Measurements from ENCODE around the gene KREMEN1.

KREMEN1 gene

GRCh38 chr22:29093030-29093429 lies 20.2 kb downstream of the KREMEN1 start:
- no peaks in the 10 kb centered on the region for H3K27me3 ChIP-seq (ENCODE audit: control insufficient read depth, insufficient read depth, low read length)
- H3K9ac ChIP-seq (ENCODE audit: low read depth, low read length): no peak overlapping the region
- H3K36me3 ChIP-seq (ENCODE audit: control insufficient read depth, insufficient read depth, low read length): no peaks in the 10 kb centered on the region
- H3K4me3 ChIP-seq (ENCODE audit: low read depth, low read length): no peak overlapping the region
- H3K9me3 ChIP-seq (ENCODE audit: control insufficient read depth, insufficient read depth, low read length): no peaks in the 10 kb centered on the region
- peaks cover 12% of the 10 kb centered on the region for H3K4me1 ChIP-seq (ENCODE audit: control insufficient read depth, insufficient read depth, low read length)
- H3K27ac ChIP-seq (ENCODE audit: low read depth, low read length): no peak overlapping the region

- Histone ChIP-seq H3K36me3 (ENCODE audit: control insufficient read depth, insufficient read depth, low read length) (no peaks in the 10 kb centered on the region), H3K9ac (ENCODE audit: low read depth, low read length) (no peak overlapping the region), H3K4me3 (ENCODE audit: low read depth, low read length) (no peak overlapping the region), H3K4me1 (ENCODE audit: control insufficient read depth, insufficient read depth, low read length) (peaks cover 18% of the 10 kb centered on the region), H3K27ac (ENCODE audit: low read depth, low read length) (no peak overlapping the region), H3K27me3 (ENCODE audit: control insufficient read depth, insufficient read depth, low read length) (no peaks in the 10 kb centered on the region), H3K9me3 (ENCODE audit: control insufficient read depth, insufficient read depth, low read length) (no peaks in the 10 kb centered on the region)
These were observed 20.9 kb downstream of the KREMEN1 start for GRCh38 chr22:29093501-29094300.

GRCh38 chr22:29095459-29095858 lies 22.6 kb downstream of the KREMEN1 start:
- Histone ChIP-seq H3K9me3 (ENCODE audit: control insufficient read depth, insufficient read depth, low read length) (no peaks in the 10 kb centered on the region), H3K36me3 (ENCODE audit: control insufficient read depth, insufficient read depth, low read length) (no peaks in the 10 kb centered on the region), H3K4me3 (ENCODE audit: low read depth, low read length) (no peak overlapping the region), H3K9ac (ENCODE audit: low read depth, low read length) (no peak overlapping the region), H3K27ac (ENCODE audit: low read depth, low read length) (no peak overlapping the region), H3K4me1 (ENCODE audit: control insufficient read depth, insufficient read depth, low read length) (peaks cover 20% of the 10 kb centered on the region), H3K27me3 (ENCODE audit: control insufficient read depth, insufficient read depth, low read length) (no peaks in the 10 kb centered on the region)

GRCh38 chr22:29096736-29097669 lies 24.2 kb downstream of the KREMEN1 start:
- H3K9me3 ChIP-seq (ENCODE audit: control insufficient read depth, insufficient read depth, low read length): no peaks in the 10 kb centered on the region
- H3K9ac ChIP-seq (ENCODE audit: low read depth, low read length): no peak overlapping the region
- no peak overlapping the region for H3K27ac ChIP-seq (ENCODE audit: low read depth, low read length)
- no peaks in the 10 kb centered on the region for H3K36me3 ChIP-seq (ENCODE audit: control insufficient read depth, insufficient read depth, low read length)
- no peak overlapping the region for H3K4me3 ChIP-seq (ENCODE audit: low read depth, low read length)
- H3K4me1 ChIP-seq (ENCODE audit: control insufficient read depth, insufficient read depth, low read length): peaks cover 20% of the 10 kb centered on the region
- H3K27me3 ChIP-seq (ENCODE audit: control insufficient read depth, insufficient read depth, low read length): no peaks in the 10 kb centered on the region

GRCh38 chr22:29098296-29098695 lies 25.5 kb downstream of the KREMEN1 start:
- H3K36me3 ChIP-seq (ENCODE audit: control insufficient read depth, insufficient read depth, low read length): no peaks in the 10 kb centered on the region
- H3K27ac ChIP-seq (ENCODE audit: low read depth, low read length): no peak overlapping the region
- H3K4me1 ChIP-seq (ENCODE audit: control insufficient read depth, insufficient read depth, low read length): peaks cover 22% of the 10 kb centered on the region
- H3K27me3 ChIP-seq (ENCODE audit: control insufficient read depth, insufficient read depth, low read length): no peaks in the 10 kb centered on the region
- no peak overlapping the region for H3K9ac ChIP-seq (ENCODE audit: low read depth, low read length)
- no peaks in the 10 kb centered on the region for H3K9me3 ChIP-seq (ENCODE audit: control insufficient read depth, insufficient read depth, low read length)
- no peak overlapping the region for H3K4me3 ChIP-seq (ENCODE audit: low read depth, low read length)

- no peaks in the 10 kb centered on the region for H3K9me3 ChIP-seq (ENCODE audit: control insufficient read depth, insufficient read depth, low read length)
These were observed 29.5 kb downstream of the KREMEN1 start for GRCh38 chr22:29102300-29102699.

GRCh38 chr22:29103121-29103520 lies 30.3 kb downstream of the KREMEN1 start:
- no peak overlapping the region for H3K9ac ChIP-seq (ENCODE audit: low read depth, low read length)
- no peaks in the 10 kb centered on the region for H3K36me3 ChIP-seq (ENCODE audit: control insufficient read depth, insufficient read depth, low read length)
- H3K27ac ChIP-seq (ENCODE audit: low read depth, low read length): no peak overlapping the region
- no peaks in the 10 kb centered on the region for H3K27me3 ChIP-seq (ENCODE audit: control insufficient read depth, insufficient read depth, low read length)
- no peaks in the 10 kb centered on the region for H3K9me3 ChIP-seq (ENCODE audit: control insufficient read depth, insufficient read depth, low read length)
- no peak overlapping the region for H3K4me3 ChIP-seq (ENCODE audit: low read depth, low read length)
- peaks cover 16% of the 10 kb centered on the region for H3K4me1 ChIP-seq (ENCODE audit: control insufficient read depth, insufficient read depth, low read length)

More at GRCh38 chr22:29102300-29102699, 29.5 kb downstream of the KREMEN1 start:
- Histone ChIP-seq H3K9ac (ENCODE audit: low read depth, low read length) (no peak overlapping the region), H3K27ac (ENCODE audit: low read depth, low read length) (no peak overlapping the region), H3K36me3 (ENCODE audit: control insufficient read depth, insufficient read depth, low read length) (no peaks in the 10 kb centered on the region), H3K4me1 (ENCODE audit: control insufficient read depth, insufficient read depth, low read length) (peaks cover 18% of the 10 kb centered on the region), H3K27me3 (ENCODE audit: control insufficient read depth, insufficient read depth, low read length) (no peaks in the 10 kb centered on the region), H3K4me3 (ENCODE audit: low read depth, low read length) (no peak overlapping the region)

- H3K27ac ChIP-seq (ENCODE audit: low read depth, low read length): no peak overlapping the region
- no peak overlapping the region for H3K4me3 ChIP-seq (ENCODE audit: low read depth, low read length)
- H3K4me1 ChIP-seq (ENCODE audit: control insufficient read depth, insufficient read depth, low read length): peaks cover 8% of the 10 kb centered on the region; the same call in 1 of the 2 replicates
- H3K36me3 ChIP-seq (ENCODE audit: control insufficient read depth, insufficient read depth, low read length): no peaks in the 10 kb centered on the region
- no peaks in the 10 kb centered on the region for H3K27me3 ChIP-seq (ENCODE audit: control insufficient read depth, insufficient read depth, low read length)
- H3K9ac ChIP-seq (ENCODE audit: low read depth, low read length): no peak overlapping the region
- H3K9me3 ChIP-seq (ENCODE audit: control insufficient read depth, insufficient read depth, low read length): no peaks in the 10 kb centered on the region
These were observed 32.6 kb downstream of the KREMEN1 start for GRCh38 chr22:29105468-29105867.

GRCh38 chr22:29106839-29107238 lies 34.0 kb downstream of the KREMEN1 start:
- H3K36me3 ChIP-seq (ENCODE audit: control insufficient read depth, insufficient read depth, low read length): no peaks in the 10 kb centered on the region
- H3K4me3 ChIP-seq (ENCODE audit: low read depth, low read length): no peak overlapping the region

GRCh38 chr22:29108137-29108536 lies 35.3 kb downstream of the KREMEN1 start:
- no peaks in the 10 kb centered on the region for H3K9me3 ChIP-seq (ENCODE audit: control insufficient read depth, insufficient read depth, low read length)
- H3K36me3 ChIP-seq (ENCODE audit: control insufficient read depth, insufficient read depth, low read length): no peaks in the 10 kb centered on the region
- H3K4me1 ChIP-seq (ENCODE audit: control insufficient read depth, insufficient read depth, low read length): peaks cover 8% of the 10 kb centered on the region; the same call in 1 of the 2 replicates
- H3K4me3 ChIP-seq (ENCODE audit: low read depth, low read length): no peak overlapping the region
- no peak overlapping the region for H3K27ac ChIP-seq (ENCODE audit: low read depth, low read length)
- H3K9ac ChIP-seq (ENCODE audit: low read depth, low read length): no peak overlapping the region
- H3K27me3 ChIP-seq (ENCODE audit: control insufficient read depth, insufficient read depth, low read length): no peaks in the 10 kb centered on the region

More at GRCh38 chr22:29106839-29107238, 34.0 kb downstream of the KREMEN1 start:
- Histone ChIP-seq H3K27ac (ENCODE audit: low read depth, low read length) (no peak overlapping the region), H3K27me3 (ENCODE audit: control insufficient read depth, insufficient read depth, low read length) (no peaks in the 10 kb centered on the region), H3K9me3 (ENCODE audit: control insufficient read depth, insufficient read depth, low read length) (no peaks in the 10 kb centered on the region), H3K9ac (ENCODE audit: low read depth, low read length) (no peak overlapping the region), H3K4me1 (ENCODE audit: control insufficient read depth, insufficient read depth, low read length) (peaks cover 8% of the 10 kb centered on the region; the same call in 1 of the 2 replicates)

GRCh38 chr22:29109822-29110221 lies 37.0 kb downstream of the KREMEN1 start:
- no peaks in the 10 kb centered on the region for H3K27me3 ChIP-seq (ENCODE audit: control insufficient read depth, insufficient read depth, low read length)
- no peaks in the 10 kb centered on the region for H3K36me3 ChIP-seq (ENCODE audit: control insufficient read depth, insufficient read depth, low read length)
- H3K4me1 ChIP-seq (ENCODE audit: control insufficient read depth, insufficient read depth, low read length): 0 out of 2 replicates have a peak, but pooled peaks cover 6% of the 10 kb centered on the region
- no peaks in the 10 kb centered on the region for H3K9me3 ChIP-seq (ENCODE audit: control insufficient read depth, insufficient read depth, low read length)
- no peak overlapping the region for H3K9ac ChIP-seq (ENCODE audit: low read depth, low read length)
- H3K27ac ChIP-seq (ENCODE audit: low read depth, low read length): no peak overlapping the region
- no peak overlapping the region for H3K4me3 ChIP-seq (ENCODE audit: low read depth, low read length)

All from HUES48 (cell line).